IMR-90 (cell line): ENCODE measurements around the gene ANKS4B. TPM values are rescaled to one million over a fixed set of nuclear protein-coding genes. Genes with fewer than 3 reads are reported as not detected.

Source experiments
- ATAC-seq: fragments of 200-7000 bp; cut with Tn5 transposase; 2 replicates; pipeline ENCODE4 v1.9.1; 2020; ENCODE audit warnings: low read depth, mild to moderate bottlenecking, moderate library complexity
- BruUV-seq: library from RNA; stranded (reverse); fragments of 400-500 nt; replicated peaks from 2 replicates; lab custom pipeline; 2021; lab: Mats Ljungman, UMichigan
- CTCF ChIA-PET: fragments of 300-600 bp; formaldehyde crosslinking; extraction: SDS; loops from one replicate; lab custom pipeline; 2021; ENCODE audit warnings: antibody characterized with exemption; lab: Yijun Ruan, JAX
- POLR2A ChIA-PET: fragments of 300-600 bp; sonication (Branson Sonifier 250); formaldehyde crosslinking; loops from one replicate; lab custom pipeline; 2022; ENCODE audit warnings: antibody characterized with exemption; ENCODE audit not compliant: unreplicated experiment; lab: Charles Lee
- DNase-seq: peaks from one replicate; pipeline ENCODE4 v3.0.0; 2013
- H2AFZ ChIP-seq: replicated peaks from 2 replicates; pipeline ENCODE3; 2013; ENCODE audit warnings: low read length, mild to moderate bottlenecking; ENCODE audit not compliant: poor library complexity
- H2AK5ac ChIP-seq: 2 replicates; pipeline ENCODE4 v1.6.1; 2013; ENCODE audit warnings: low read depth, low read length, inconsistent platforms
- H2AK9ac ChIP-seq: replicated peaks from 2 replicates; pipeline ENCODE3; 2013; ENCODE audit warnings: mild to moderate bottlenecking, low read depth, low read length, moderate library complexity; ENCODE audit not compliant: poor library complexity
- H2BK120ac ChIP-seq: 2 replicates; pipeline ENCODE4 v1.6.1; 2013; ENCODE audit warnings: low read depth, low read length, inconsistent platforms
- H2BK15ac ChIP-seq: 3 replicates; pipeline ENCODE4 v1.6.1; 2013; ENCODE audit warnings: low read depth, low read length, inconsistent platforms
- H2BK20ac ChIP-seq: 2 replicates; pipeline ENCODE4 v1.6.1; 2013; ENCODE audit warnings: low read depth, mild to moderate bottlenecking, inconsistent platforms, low read length, moderate library complexity
- H2BK5ac ChIP-seq: 2 replicates; pipeline ENCODE4 v1.6.1; 2013; ENCODE audit warnings: mild to moderate bottlenecking, low read depth, low read length, inconsistent platforms; ENCODE audit not compliant: poor library complexity, severe bottlenecking
- H3K14ac ChIP-seq: replicated peaks from 2 replicates; pipeline ENCODE4 v1.6.1; 2013; ENCODE audit warnings: low read depth, low read length, inconsistent platforms
- H3K18ac ChIP-seq: 2 replicates; pipeline ENCODE4 v1.6.1; 2013; ENCODE audit warnings: low read depth, low read length, control low read depth
- H3K23ac ChIP-seq: 2 replicates; pipeline ENCODE4 v1.6.1; 2013; ENCODE audit warnings: low read depth, low read length, inconsistent platforms
- H3K27ac ChIP-seq: 2 replicates; pipeline ENCODE4 v1.5.1; 2013; ENCODE audit warnings: mild to moderate bottlenecking, control low read depth, low read length; ENCODE audit not compliant: insufficient read depth
- H3K27me3 ChIP-seq: 2 replicates; pipeline ENCODE4 v1.6.1; 2013; ENCODE audit warnings: low read length; ENCODE audit not compliant: control insufficient read depth, insufficient read depth
- H3K36me3 ChIP-seq: 2 replicates; pipeline ENCODE4 v1.6.1; 2013; ENCODE audit warnings: low read length, mixed read lengths; ENCODE audit not compliant: control insufficient read depth, insufficient read depth
- H3K4ac ChIP-seq: 2 replicates; pipeline ENCODE4 v1.6.1; 2013; ENCODE audit warnings: low read depth, low read length, inconsistent platforms
- H3K4me1 ChIP-seq: 2 replicates; pipeline ENCODE4 v1.6.1; 2013; ENCODE audit warnings: low read length, mixed read lengths; ENCODE audit not compliant: control insufficient read depth, insufficient read depth
- H3K4me2 ChIP-seq: 2 replicates; pipeline ENCODE4 v1.6.1; 2013; ENCODE audit warnings: low read depth, mild to moderate bottlenecking, control low read depth, low read length, moderate library complexity
- H3K4me3 ChIP-seq: 2 replicates; pipeline ENCODE4 v1.5.1; 2013; ENCODE audit warnings: low read depth, mild to moderate bottlenecking, control low read depth, low read length, moderate library complexity; ENCODE audit not compliant: insufficient read depth
- H3K56ac ChIP-seq: 2 replicates; pipeline ENCODE4 v1.6.1; 2013; ENCODE audit warnings: low read length, inconsistent platforms; ENCODE audit not compliant: insufficient read depth; ENCODE audit errors: extremely low read depth
- H3K79me1 ChIP-seq, 2 experiments: 2 replicates each; pipeline ENCODE4 v1.6.1; 2013; ENCODE audit warnings: low read length in 2 of 2, inconsistent platforms in 1 of 2, low read depth in 1 of 2
- H3K9ac ChIP-seq: 2 replicates; pipeline ENCODE4 v1.6.1; 2013; ENCODE audit warnings: low read depth, low read length, control low read depth
- H3K9me1 ChIP-seq: 2 replicates; pipeline ENCODE4 v1.6.1; 2013; ENCODE audit warnings: low read length, inconsistent platforms; ENCODE audit not compliant: insufficient read depth
- H3K9me3 ChIP-seq: 2 replicates; pipeline ENCODE4 v1.6.1; 2013; ENCODE audit warnings: low read length; ENCODE audit not compliant: control insufficient read depth, insufficient read depth
- H4K20me1 ChIP-seq: 2 replicates; pipeline ENCODE4 v1.6.1; 2013; ENCODE audit warnings: low read length, inconsistent platforms; ENCODE audit not compliant: insufficient read depth
- H4K5ac ChIP-seq: 2 replicates; pipeline ENCODE4 v1.6.1; 2013; ENCODE audit warnings: mild to moderate bottlenecking, low read depth, low read length, control low read depth
- H4K8ac ChIP-seq, 2 experiments: 2 replicates each; pipeline ENCODE4 v1.6.1; 2013; ENCODE audit warnings: low read depth in 2 of 2, low read length in 2 of 2, control low read depth in 1 of 2, inconsistent platforms in 1 of 2
- H4K91ac ChIP-seq: 2 replicates; pipeline ENCODE4 v1.6.1; 2013; ENCODE audit warnings: low read depth, low read length, inconsistent platforms; ENCODE audit not compliant: insufficient read depth
- BHLHE40 ChIP-seq: fragments of 150-350 bp; IDR thresholded peaks from 2 replicates; pipeline ENCODE4 v1.6.1; 2016; ENCODE audit warnings: mild to moderate bottlenecking, low read depth, low read length
- CEBPB ChIP-seq: IDR thresholded peaks from 2 replicates; pipeline ENCODE4 v1.6.1; 2012; ENCODE audit warnings: low read depth, low read length, improper control_type of control experiment
- CHD1 ChIP-seq: IDR thresholded peaks from 2 replicates; pipeline ENCODE4 v1.6.1; 2012; ENCODE audit warnings: low read depth, low read length, improper control_type of control experiment
- CTCF ChIP-seq: conservative IDR thresholded peaks from 2 replicates; pipeline ENCODE4 v1.5.1; 2012; ENCODE audit warnings: mild to moderate bottlenecking, low read depth, low read length, improper control_type of control experiment
- ELK1 ChIP-seq: fragments of 150-350 bp; IDR thresholded peaks from 2 replicates; pipeline ENCODE4 v1.6.1; 2016; ENCODE audit warnings: low read depth, mild to moderate bottlenecking, low read length, moderate library complexity, borderline replicate concordance
- FOS ChIP-seq: fragments of 150-350 bp; IDR thresholded peaks from 2 replicates; pipeline ENCODE4 v1.6.1; 2016; ENCODE audit warnings: low read depth, low read length
- MAFK ChIP-seq: IDR thresholded peaks from 2 replicates; pipeline ENCODE4 v1.6.1; 2012; ENCODE audit warnings: low read depth, low read length, improper control_type of control experiment
- MAZ ChIP-seq: IDR thresholded peaks from 2 replicates; pipeline ENCODE4 v1.6.1; 2012; ENCODE audit warnings: low read depth, mild to moderate bottlenecking, low read length, improper control_type of control experiment, moderate library complexity, borderline replicate concordance
- MXI1 ChIP-seq: IDR thresholded peaks from 2 replicates; pipeline ENCODE4 v1.6.1; 2012; ENCODE audit warnings: low read depth, mild to moderate bottlenecking, low read length, moderate library complexity, borderline replicate concordance
- NFE2L2 ChIP-seq: fragments of 150-350 bp; IDR thresholded peaks from 2 replicates; pipeline ENCODE4 v1.6.1; 2016; ENCODE audit warnings: low read depth, mild to moderate bottlenecking, low read length
- POLR2A ChIP-seq: IDR thresholded peaks from 2 replicates; pipeline ENCODE4 v1.6.1; 2012; ENCODE audit warnings: mild to moderate bottlenecking, low read depth, low read length
- RAD21 ChIP-seq: IDR thresholded peaks from 2 replicates; pipeline ENCODE4 v1.6.1; 2012; ENCODE audit warnings: low read length, improper control_type of control experiment
- RCOR1 ChIP-seq: IDR thresholded peaks from 2 replicates; pipeline ENCODE4 v1.6.1; 2012; ENCODE audit warnings: mild to moderate bottlenecking, low read length, improper control_type of control experiment; ENCODE audit not compliant: insufficient replicate concordance
- RFX5 ChIP-seq: IDR thresholded peaks from 2 replicates; pipeline ENCODE4 v1.8.0; 2012; ENCODE audit warnings: low read depth, mild to moderate bottlenecking, low read length, moderate library complexity
- SMC3 ChIP-seq: fragments of 150-350 bp; IDR thresholded peaks from 2 replicates; pipeline ENCODE4 v1.6.1; 2016; ENCODE audit warnings: low read depth, mild to moderate bottlenecking, antibody characterized with exemption, low read length, moderate library complexity
- USF2 ChIP-seq: fragments of 150-350 bp; IDR thresholded peaks from 2 replicates; pipeline ENCODE4 v1.6.1; 2017; ENCODE audit warnings: mild to moderate bottlenecking, antibody characterized with exemption, low read length, low read depth
- WGBS, 2 experiments: methylation state at CpG; one replicate each; pipeline versions ENCODE4 v1.1.5 to v1.1.7; 2013; ENCODE audit warnings: missing lambda C conversion rate in 2 of 2; ENCODE audit not compliant: insufficient read length in 1 of 2; ENCODE audit errors: extremely low coverage in 2 of 2; 5-methylcytosine and 5-hydroxymethylcytosine counted together
- dilution Hi-C: fragments of 300-500 bp; cut with HindIII; formaldehyde crosslinking; loops from one replicate; pipeline ENCODE4 v1.14.3; 2018; ENCODE audit warnings: low sequenced_read_pairs; ENCODE audit not compliant: unreplicated experiment
- in situ Hi-C: fragments of 300-500 bp; cut with MboI; formaldehyde crosslinking; loops from 3 replicates; pipeline ENCODE4 v1.14.3; 2019; ENCODE audit warnings: low sequenced_read_pairs, inconsistent platforms, mixed read lengths
- intact Hi-C: fragments of 100-400 bp; cut with micrococcal nuclease; formaldehyde crosslinking; loops from 2 replicates; pipeline ENCODE4 v1.10.0; 2022
- polyA plus RNA-seq, 3 experiments: library from polyadenylated mRNA; depleted of rRNA; stranded (reverse); fragments of >200 nt; gene quantifications; 2 replicates each; pipeline ENCODE4 v1.2.3, GENCODE V29; 2012; ENCODE audit warnings: low replicate concordance in 1 of 3
- total RNA-seq: library from RNA; depleted of rRNA; stranded (reverse); fragments of >200 nt; gene quantifications from 2 replicates; pipeline ENCODE4 v1.2.3, GENCODE V29; 2012

Gene ANKS4B
- total and polyA plus RNA-seq, 2 of the 4 experiments (the other 2 are of a cell fraction): not detected

GRCh38 chr16:21189311-21189710 lies 44.2 kb upstream of the ANKS4B start:
- Histone ChIP-seq H2AK5ac (no peak overlapping the region), H3K23ac (no peak overlapping the region), H4K5ac (no peak overlapping the region), H2AK9ac (no peak overlapping the region), H3K79me1 (no peaks in the 10 kb centered on the region), H3K36me3 (no peaks in the 10 kb centered on the region), H3K56ac (no peak overlapping the region), H2BK120ac (no peak overlapping the region), H2BK20ac (no peak overlapping the region), H3K14ac (no peak overlapping the region), H2BK5ac (no peak overlapping the region), H3K27me3 (peaks cover 4% of the 10 kb centered on the region; the same call in 1 of the 2 replicates), H3K27ac (no peak overlapping the region), H3K4me3 (no peak overlapping the region), H3K9me1 (no peaks in the 10 kb centered on the region), H2AFZ (no peak overlapping the region), H3K4me2 (no peak overlapping the region), H4K20me1 (no peaks in the 10 kb centered on the region), H3K18ac (no peak overlapping the region), H3K9ac (no peak overlapping the region), H3K4ac (no peak overlapping the region), H2BK15ac (no peak overlapping the region), H3K4me1 (peaks cover 6% of the 10 kb centered on the region), H4K8ac (no peak overlapping the region), H4K91ac (no peak overlapping the region), H3K9me3 (0 out of 2 replicates have a peak, but pooled peaks cover 4% of the 10 kb centered on the region)
- DNase-seq (no peak), ATAC-seq (no peak)
- TF ChIP-seq RCOR1 (no peak), CEBPB (no peak), MAZ (no peak), NFE2L2 (no peak), RFX5 (no peak), MAFK (no peak), MXI1 (no peak), RAD21 (no peak), FOS (no peak), POLR2A (no peak), USF2 (no peak), ELK1 (no peak), SMC3 (no peak), CTCF (no peak), BHLHE40 (no peak), CHD1 (no peak)
- BruUV-seq: no TSS peak
- intact Hi-C loops (no loop called here), dilution Hi-C loops (no loop called here), in situ Hi-C loops (loop anchor here (5.0 kb wide), 1 partner anchor 108 kb away; no protein-coding TSS in a partner anchor)
- POLR2A ChIA-PET: no interaction called here
- WGBS, 2 experiments: no CpG with 5 or more reads among the region's 5 CpGs
- CTCF ChIA-PET: interaction anchor here (0.7 to 4.0 kb wide), 9 partner anchors 12 to 338 kb away, joined by 3 to 31 read pairs (median 5); no protein-coding TSS in a partner anchor
